ENCODE measurements around the gene RTRAF. TPM values are rescaled to one million over a fixed set of nuclear protein-coding genes. Genes with fewer than 3 reads are reported as not detected.

Gene RTRAF
- total RNA-seq, 1 donor from 2014 or later, result 178 TPM

- TF ChIP-seq, protein P1, sequence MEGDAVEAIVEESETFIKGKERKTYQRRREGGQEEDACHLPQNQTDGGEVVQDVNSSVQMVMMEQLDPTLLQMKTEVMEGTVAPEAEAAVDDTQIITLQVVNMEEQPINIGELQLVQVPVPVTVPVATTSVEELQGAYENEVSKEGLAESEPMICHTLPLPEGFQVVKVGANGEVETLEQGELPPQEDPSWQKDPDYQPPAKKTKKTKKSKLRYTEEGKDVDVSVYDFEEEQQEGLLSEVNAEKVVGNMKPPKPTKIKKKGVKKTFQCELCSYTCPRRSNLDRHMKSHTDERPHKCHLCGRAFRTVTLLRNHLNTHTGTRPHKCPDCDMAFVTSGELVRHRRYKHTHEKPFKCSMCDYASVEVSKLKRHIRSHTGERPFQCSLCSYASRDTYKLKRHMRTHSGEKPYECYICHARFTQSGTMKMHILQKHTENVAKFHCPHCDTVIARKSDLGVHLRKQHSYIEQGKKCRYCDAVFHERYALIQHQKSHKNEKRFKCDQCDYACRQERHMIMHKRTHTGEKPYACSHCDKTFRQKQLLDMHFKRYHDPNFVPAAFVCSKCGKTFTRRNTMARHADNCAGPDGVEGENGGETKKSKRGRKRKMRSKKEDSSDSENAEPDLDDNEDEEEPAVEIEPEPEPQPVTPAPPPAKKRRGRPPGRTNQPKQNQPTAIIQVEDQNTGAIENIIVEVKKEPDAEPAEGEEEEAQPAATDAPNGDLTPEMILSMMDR (IDR thresholded peaks at IDR 0.05; ENCODE audit: partially characterized antibody, unreplicated experiment), result no peak
- no peak overlapping the region for H3K4me3 Mint-ChIP-seq (ENCODE audit: unreplicated experiment)
- peaks cover 9% of the 10 kb centered on the region for H3K27me3 Mint-ChIP-seq (ENCODE audit: unreplicated experiment)
- H3K36me3 Mint-ChIP-seq (ENCODE audit: unreplicated experiment), result peaks cover 5% of the 10 kb centered on the region
- DNase-seq, result no peak
- no peak overlapping the region for H3K27ac Mint-ChIP-seq (ENCODE audit: unreplicated experiment)
- H3K9me3 Mint-ChIP-seq (ENCODE audit: unreplicated experiment), result peaks cover 6% of the 10 kb centered on the region
- H3K4me1 Mint-ChIP-seq (ENCODE audit: low read depth, unreplicated experiment), result peaks cover 34% of the 10 kb centered on the region
Measured at GRCh38 chr14:52020866-52021717, 31.7 kb downstream of the RTRAF start.

- H3K27me3 Mint-ChIP-seq (ENCODE audit: unreplicated experiment), result peaks cover 5% of the 10 kb centered on the region
- no peak overlapping the region for H3K4me3 Mint-ChIP-seq (ENCODE audit: unreplicated experiment)
- H3K36me3 Mint-ChIP-seq (ENCODE audit: unreplicated experiment), result peaks cover 4% of the 10 kb centered on the region
- H3K4me1 Mint-ChIP-seq (ENCODE audit: low read depth, unreplicated experiment), result peaks cover 30% of the 10 kb centered on the region
- DNase-seq, result no peak
- peaks cover 7% of the 10 kb centered on the region for H3K9me3 Mint-ChIP-seq (ENCODE audit: unreplicated experiment)
- TF ChIP-seq, protein P1 (IDR thresholded peaks at IDR 0.05; ENCODE audit: partially characterized antibody, unreplicated experiment), result no peak
- no peak overlapping the region for H3K27ac Mint-ChIP-seq (ENCODE audit: unreplicated experiment)
Measured at GRCh38 chr14:52021957-52022600, 32.7 kb downstream of the RTRAF start.

- no peaks in the 10 kb centered on the region for H3K36me3 Mint-ChIP-seq (ENCODE audit: unreplicated experiment)
- peaks cover 3% of the 10 kb centered on the region for H3K27me3 Mint-ChIP-seq (ENCODE audit: unreplicated experiment)
- TF ChIP-seq, protein P1 (IDR thresholded peaks at IDR 0.05; ENCODE audit: partially characterized antibody, unreplicated experiment), result no peak
- DNase-seq, result no peak
- no peak overlapping the region for H3K27ac Mint-ChIP-seq (ENCODE audit: unreplicated experiment)
- H3K4me1 Mint-ChIP-seq (ENCODE audit: low read depth, unreplicated experiment), result peaks cover 28% of the 10 kb centered on the region
- H3K4me3 Mint-ChIP-seq (ENCODE audit: unreplicated experiment), result no peak overlapping the region
- H3K9me3 Mint-ChIP-seq (ENCODE audit: unreplicated experiment), result peaks cover 6% of the 10 kb centered on the region
Measured at GRCh38 chr14:52023518-52023917, 34.2 kb downstream of the RTRAF start.

DNA sequence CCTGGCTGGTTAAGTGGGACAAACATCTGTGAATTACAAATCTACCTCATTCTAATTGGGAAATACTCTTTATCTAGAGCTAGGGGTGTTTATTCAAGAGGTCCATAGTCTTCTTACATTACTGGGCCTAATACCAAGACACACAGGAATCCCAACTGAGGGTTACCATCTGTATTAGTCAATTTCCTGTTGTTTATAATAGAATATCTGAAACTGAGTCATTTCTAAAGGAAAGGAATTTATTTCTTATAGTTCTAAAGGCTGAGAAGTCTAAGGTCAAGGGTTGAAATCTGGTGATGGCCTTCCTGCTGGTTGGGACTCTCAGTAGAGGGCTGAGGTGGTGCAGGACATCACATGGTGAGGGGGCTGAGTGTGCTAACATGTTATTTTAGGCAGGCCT lies 36.0 kb downstream of the RTRAF start:
- H3K4me1 Mint-ChIP-seq (ENCODE audit: low read depth, unreplicated experiment), result peaks cover 23% of the 10 kb centered on the region
- peak overlapping the region; percentile 94 for H3K27ac Mint-ChIP-seq (ENCODE audit: unreplicated experiment)
- no peaks in the 10 kb centered on the region for H3K36me3 Mint-ChIP-seq (ENCODE audit: unreplicated experiment)
- H3K9me3 Mint-ChIP-seq (ENCODE audit: unreplicated experiment), result peaks cover 6% of the 10 kb centered on the region
- H3K4me3 Mint-ChIP-seq (ENCODE audit: unreplicated experiment), result no peak overlapping the region
- DNase-seq, result no peak
- H3K27me3 Mint-ChIP-seq (ENCODE audit: unreplicated experiment), result peaks cover 3% of the 10 kb centered on the region
- TF ChIP-seq, protein P1 (IDR thresholded peaks at IDR 0.05; ENCODE audit: partially characterized antibody, unreplicated experiment), result no peak

Measured in glutamatergic neuron (in vitro differentiated cells).